Esophagus squamous epithelium (tissue), 5 donors: Measurements from ENCODE around the gene LINC01488. TPM values are rescaled to one million over a fixed set of nuclear protein-coding genes. Genes with fewer than 3 reads are reported as not detected.

ENCODE experiments used
- DNase-seq: peaks from one replicate; lab custom pipeline; 2025; lab: John Stamatoyannopoulos, UW
- H3K27ac ChIP-seq, 4 donors: fragments of 200-600 bp; sonication (generic); one replicate each; pipeline ENCODE4 v1.5.1; 2016 to 2019; ENCODE audit warnings: mild to moderate bottlenecking in 1 of 4
- H3K27me3 ChIP-seq, 4 donors: fragments of 200-600 bp; sonication (generic); 1 replicate in 3 of 4; 2 replicates in 1 of 4; pipeline versions ENCODE4 v1.5.1 to v1.6.0; 2017 to 2021; ENCODE audit warnings: antibody characterized with exemption in 1 of 4
- H3K36me3 ChIP-seq, 3 donors: fragments of 200-600 bp; sonication (generic); one replicate each; pipeline ENCODE4 v1.5.1; 2016 to 2019
- H3K4me1 ChIP-seq, 3 donors: fragments of 200-600 bp; sonication (generic); one replicate each; pipeline ENCODE4 v1.5.1; 2017 to 2019
- H3K4me3 ChIP-seq, 4 donors: fragments of 200-600 bp; sonication (generic); 1 replicate in 3 of 4; 2 replicates in 1 of 4; pipeline ENCODE4 v1.5.1; 2016 to 2019; ENCODE audit warnings: mild to moderate bottlenecking in 2 of 4, moderate library complexity in 1 of 4
- H3K9me3 ChIP-seq, 3 donors: fragments of 200-600 bp; sonication (generic); one replicate each; pipeline ENCODE4 v1.5.1; 2016 to 2019
- CTCF ChIP-seq, 6 experiments: fragments of 450-650 bp in 4 of 6; fragments of 200-600 bp in 2 of 6; sonication (generic) in 2 of 6; IDR thresholded peaks; one replicate each; pipeline ENCODE4 v1.5.1; 2016 to 2019; ENCODE audit warnings: antibody characterized with exemption in 6 of 6, mild to moderate bottlenecking in 4 of 6, moderate library complexity in 4 of 6
- POLR2A ChIP-seq, 4 donors: fragments of 450-650 bp; IDR thresholded peaks; one replicate each; pipeline ENCODE4 v1.6.1; 2017; ENCODE audit warnings: antibody characterized with exemption in 4 of 4, mild to moderate bottlenecking in 4 of 4, moderate library complexity in 3 of 4
- WGBS, 2 donors: methylation state at CpG; one replicate each; pipeline ENCODE4 v1.1.5; 2018; 5-methylcytosine and 5-hydroxymethylcytosine counted together
- intact Hi-C: fragments of 100-400 bp; cut with DNase I; formaldehyde crosslinking; loops from one replicate; pipeline ENCODE4 v1.15.0; 2022
- total RNA-seq, 4 donors: library from RNA; depleted of rRNA; stranded (reverse); fragments of >200 nt; gene quantifications; one replicate each; pipeline ENCODE4 v1.1.0, GENCODE V29; 2016
- donor health status: DM: yes; HTN: yes; CAD: no.

The LINC01488 gene
- total RNA-seq, 4 donors from 2014 or later = not detected

GRCh38 chr11:69472541-69473275 lies 8.8 kb upstream of the LINC01488 start:
- intact Hi-C loops = no loop called here
- TF ChIP-seq CTCF (IDR thresholded peaks at IDR 0.05) (no peak), POLR2A (IDR thresholded peaks at IDR 0.05) (no peak)
- H3K27me3 ChIP-seq = no peaks in the 10 kb centered on the region
- peaks cover 0 to 5% (median 0%) of the 10 kb centered on the region in 3 donors for H3K9me3 ChIP-seq
- H3K4me3 ChIP-seq = no peak overlapping the region
- H3K36me3 ChIP-seq = no peaks in the 10 kb centered on the region
- DNase-seq = no peak
- H3K4me1 ChIP-seq = peaks cover 0 to 30% (median 0%) of the 10 kb centered on the region in 3 donors
- H3K27ac ChIP-seq = no peak overlapping the region
- 87 to 92% methylated on average over 4 to 10 of the region's 12 CpGs for WGBS, 2 donors

GRCh38 chr11:69473276-69473845 lies 8.1 kb upstream of the LINC01488 start:
- DNase-seq = no peak
- Histone ChIP-seq H3K4me1 (peaks cover 0 to 34% (median 0%) of the 10 kb centered on the region in 3 donors), H3K4me3 (no peak overlapping the region), H3K9me3 (peaks cover 0 to 5% (median 0%) of the 10 kb centered on the region in 3 donors), H3K27me3 (no peaks in the 10 kb centered on the region), H3K27ac (no peak overlapping the region), H3K36me3 (no peaks in the 10 kb centered on the region)
- no peak for TF ChIP-seq POLR2A (IDR thresholded peaks at IDR 0.05)
- no peak for TF ChIP-seq CTCF (IDR thresholded peaks at IDR 0.05)
- intact Hi-C loops = no loop called here
- 82 to 92% methylated on average over 1 to 2 of the region's 5 CpGs for WGBS, 2 donors

GRCh38 chr11:69474736-69475135 lies 6.7 kb upstream of the LINC01488 start:
- no peak for DNase-seq
- Histone ChIP-seq H3K36me3 (no peaks in the 10 kb centered on the region), H3K27ac (no peak overlapping the region), H3K27me3 (no peaks in the 10 kb centered on the region), H3K4me1 (peaks cover 0 to 38% (median 5%) of the 10 kb centered on the region in 3 donors), H3K9me3 (peaks cover 0 to 5% (median 0%) of the 10 kb centered on the region in 3 donors), H3K4me3 (no peak overlapping the region)
- intact Hi-C loops = no loop called here
- WGBS, 2 donors = 80 to 86% methylated on average over 5 to 7 of the region's 9 CpGs
- TF ChIP-seq POLR2A (IDR thresholded peaks at IDR 0.05) (no peak), CTCF (IDR thresholded peaks at IDR 0.05) (no peak)

- Histone ChIP-seq H3K36me3 (no peaks in the 10 kb centered on the region), H3K27me3 (no peaks in the 10 kb centered on the region), H3K4me1 (peaks cover 5 to 44% (median 11%) of the 10 kb centered on the region in 3 donors), H3K27ac (no peak overlapping the region), H3K9me3 (peaks cover 0 to 5% (median 0%) of the 10 kb centered on the region in 3 donors), H3K4me3 (no peak overlapping the region)
- WGBS, 2 donors = 90 to 98% methylated on average over 13 to 14 of the region's 19 CpGs
- no peak for DNase-seq
- intact Hi-C loops = no loop called here
- TF ChIP-seq POLR2A (IDR thresholded peaks at IDR 0.05) (no peak), CTCF (IDR thresholded peaks at IDR 0.05) (no peak)
Observed at GRCh38 chr11:69475141-69475865, 6.2 kb upstream of the LINC01488 start.
